ENCODE measurements around the gene GPR157.

DNA sequence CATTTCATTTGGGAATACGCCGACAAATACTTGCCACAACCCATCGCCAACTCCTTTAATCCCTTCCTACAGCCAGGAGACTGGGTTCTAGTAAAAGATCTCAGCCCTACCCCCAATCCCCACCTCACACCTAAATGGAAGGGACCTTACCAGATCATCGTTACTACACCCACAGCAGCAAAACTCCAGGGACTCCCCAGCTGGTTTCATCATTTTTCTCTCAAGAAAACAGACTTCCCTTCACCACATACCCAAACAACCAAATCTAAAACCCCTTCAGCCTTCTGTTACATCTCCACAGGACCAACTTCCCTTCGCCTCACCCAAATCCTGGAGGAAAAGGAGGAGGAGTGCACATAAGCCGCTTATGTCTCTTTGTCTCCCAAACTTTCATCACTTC lies 35.8 kb downstream of the GPR157 start:
- TF ChIP-seq, protein P1, sequence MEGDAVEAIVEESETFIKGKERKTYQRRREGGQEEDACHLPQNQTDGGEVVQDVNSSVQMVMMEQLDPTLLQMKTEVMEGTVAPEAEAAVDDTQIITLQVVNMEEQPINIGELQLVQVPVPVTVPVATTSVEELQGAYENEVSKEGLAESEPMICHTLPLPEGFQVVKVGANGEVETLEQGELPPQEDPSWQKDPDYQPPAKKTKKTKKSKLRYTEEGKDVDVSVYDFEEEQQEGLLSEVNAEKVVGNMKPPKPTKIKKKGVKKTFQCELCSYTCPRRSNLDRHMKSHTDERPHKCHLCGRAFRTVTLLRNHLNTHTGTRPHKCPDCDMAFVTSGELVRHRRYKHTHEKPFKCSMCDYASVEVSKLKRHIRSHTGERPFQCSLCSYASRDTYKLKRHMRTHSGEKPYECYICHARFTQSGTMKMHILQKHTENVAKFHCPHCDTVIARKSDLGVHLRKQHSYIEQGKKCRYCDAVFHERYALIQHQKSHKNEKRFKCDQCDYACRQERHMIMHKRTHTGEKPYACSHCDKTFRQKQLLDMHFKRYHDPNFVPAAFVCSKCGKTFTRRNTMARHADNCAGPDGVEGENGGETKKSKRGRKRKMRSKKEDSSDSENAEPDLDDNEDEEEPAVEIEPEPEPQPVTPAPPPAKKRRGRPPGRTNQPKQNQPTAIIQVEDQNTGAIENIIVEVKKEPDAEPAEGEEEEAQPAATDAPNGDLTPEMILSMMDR (conservative IDR thresholded peaks at IDR 0.05; ENCODE audit: low read length) = no peak
- TF ChIP-seq EZH2phosphoT487 (IDR thresholded peaks at IDR 0.05; ENCODE audit: borderline replicate concordance) = no peak

All from Loucy (cell line).